Endothelial cell of umbilical vein (primary cell): ENCODE data around the gene CDKL5. TPM values are rescaled to one million over a fixed set of nuclear protein-coding genes. Genes with fewer than 3 reads are reported as not detected.

Experiments used
- BruUV-seq: library from RNA; stranded (reverse); fragments of 400-500 nt; replicated peaks from 2 replicates; lab custom pipeline; 2021; lab: Mats Ljungman, UMichigan
- CTCF ChIA-PET: fragments of 300-600, 350-600 bp; sonication (Branson Sonifier 250); formaldehyde crosslinking; loops from one replicate; lab custom pipeline; 2021; ENCODE audit warnings: antibody characterized with exemption, inconsistent platforms; lab: Charles Lee
- POLR2A ChIA-PET: fragments of 300-600, 350-600 bp; sonication (Branson Sonifier 250); formaldehyde crosslinking; loops from one replicate; lab custom pipeline; 2021; ENCODE audit warnings: antibody characterized with exemption, inconsistent platforms; lab: Charles Lee
- DNase-seq: peaks from one replicate; pipeline ENCODE4 v3.0.0-alpha.2; 2011; ENCODE audit warnings: low read depth, low spot score
- FAIRE-seq: peaks from 2 replicates; lab custom pipeline; 2011; peaks lifted over from hg19 to GRCh38; lab: Jason Lieb, UNC
- H2AFZ ChIP-seq: 2 replicates; pipeline ENCODE4 v1.6.0; 2012; ENCODE audit warnings: low read depth, low read length, control low read depth, inconsistent platforms
- H3K27ac ChIP-seq: 2 replicates; pipeline ENCODE4 v1.5.1; 2011; ENCODE audit warnings: low read depth, mild to moderate bottlenecking, control low read depth, low read length, moderate library complexity; ENCODE audit not compliant: insufficient read depth
- H3K27me3 ChIP-seq, 2 experiments: 2 replicates each; pipeline versions ENCODE4 v1.6.0 to v1.6.1; 2011; ENCODE audit warnings: low read length in 2 of 2, mixed read lengths in 1 of 2; ENCODE audit not compliant: control insufficient read depth in 2 of 2, insufficient read depth in 2 of 2
- H3K36me3 ChIP-seq, 2 experiments: 2 replicates in 1 of 2; 3 replicates in 1 of 2; pipeline ENCODE4 v1.5.1; 2011; ENCODE audit warnings: low read length in 2 of 2, mild to moderate bottlenecking in 1 of 2, moderate library complexity in 1 of 2; ENCODE audit not compliant: control insufficient read depth in 2 of 2, insufficient read depth in 2 of 2; ENCODE audit errors: extremely low read depth in 1 of 2
- H3K4me1 ChIP-seq: 3 replicates; pipeline ENCODE4 v1.5.1; 2011; ENCODE audit warnings: mild to moderate bottlenecking, low read length; ENCODE audit not compliant: control insufficient read depth, insufficient read depth; ENCODE audit errors: extremely low read depth
- H3K4me2 ChIP-seq: 2 replicates; pipeline ENCODE4 v1.6.1; 2011; ENCODE audit warnings: low read length, control low read depth, mixed read lengths; ENCODE audit not compliant: insufficient read depth
- H3K4me3 ChIP-seq, 3 experiments: fragments of 200-600 bp in 1 of 3; sonication (generic), shearing (Covaris generic) in 1 of 3; replicated peaks in 1 of 3; 2 replicates each; pipeline ENCODE4 v1.5.1; 2011 to 2016; ENCODE audit warnings: control low read depth in 3 of 3, low read length in 3 of 3, mild to moderate bottlenecking in 2 of 3, inconsistent platforms in 1 of 3, low read depth in 1 of 3, moderate library complexity in 1 of 3; ENCODE audit not compliant: insufficient read depth in 1 of 3
- H3K79me2 ChIP-seq: 2 replicates; pipeline ENCODE4 v1.6.0; 2012; ENCODE audit warnings: low read length, inconsistent platforms; ENCODE audit not compliant: control insufficient read depth, insufficient read depth
- H3K9ac ChIP-seq: replicated peaks from 2 replicates; pipeline ENCODE3; 2011; ENCODE audit warnings: low read length, control low read depth; ENCODE audit not compliant: insufficient read depth; ENCODE audit errors: extremely low read depth
- H3K9me1 ChIP-seq: replicated peaks from 3 replicates; pipeline ENCODE4 v1.6.0; 2011; ENCODE audit warnings: mild to moderate bottlenecking, low read length; ENCODE audit not compliant: control insufficient read depth, insufficient read depth; ENCODE audit errors: extremely low read depth
- H3K9me3 ChIP-seq: replicated peaks from 2 replicates; pipeline ENCODE4 v1.5.1; 2012; ENCODE audit warnings: low read length, inconsistent platforms; ENCODE audit not compliant: control insufficient read depth, insufficient read depth
- H4K20me1 ChIP-seq: replicated peaks from 2 replicates; pipeline ENCODE3; 2011; ENCODE audit warnings: mild to moderate bottlenecking, low read length; ENCODE audit not compliant: control insufficient read depth, insufficient read depth; ENCODE audit errors: extremely low read depth
- EZH2 ChIP-seq: IDR thresholded peaks from 2 replicates; pipeline ENCODE4 v1.6.1; 2012; ENCODE audit warnings: borderline replicate concordance, low read depth, mild to moderate bottlenecking, moderate library complexity, low read length, inconsistent platforms; ENCODE audit not compliant: severe bottlenecking
- FOS ChIP-seq: IDR thresholded peaks from 2 replicates; pipeline ENCODE4 v1.6.1; 2011; ENCODE audit warnings: mild to moderate bottlenecking, low read length, moderate library complexity, borderline replicate concordance; ENCODE audit not compliant: insufficient read depth
- GATA2 ChIP-seq: IDR thresholded peaks from 2 replicates; pipeline ENCODE4 v1.7.0; 2011; ENCODE audit warnings: low read depth, mild to moderate bottlenecking, moderate library complexity, mixed read lengths, low read length; ENCODE audit not compliant: insufficient read length, insufficient read depth
- JUN ChIP-seq: IDR thresholded peaks from 2 replicates; pipeline ENCODE4 v1.6.1; 2011; ENCODE audit warnings: borderline replicate concordance, low read depth; ENCODE audit not compliant: insufficient read length, insufficient read depth
- MYC ChIP-seq: IDR thresholded peaks from one replicate; pipeline ENCODE4 v1.6.1; 2011; ENCODE audit warnings: mild to moderate bottlenecking, low read depth, low read length
- POLR2A ChIP-seq: IDR thresholded peaks from 2 replicates; pipeline ENCODE4 v1.6.1; 2012; ENCODE audit warnings: low read depth, mild to moderate bottlenecking, control low read depth, low read length
- POLR2AphosphoS5 ChIP-seq: IDR thresholded peaks from 2 replicates; pipeline ENCODE4 v1.6.1; 2012; ENCODE audit warnings: low read depth, mild to moderate bottlenecking, control low read depth, low read length, moderate library complexity; ENCODE audit not compliant: insufficient read depth
- dilution Hi-C: fragments of 300-500 bp; cut with MboI; formaldehyde crosslinking; loops from one replicate; pipeline ENCODE4 v1.15.0; 2019; ENCODE audit warnings: low sequenced_read_pairs; ENCODE audit not compliant: extremely low pct_ligation_motif_present
- intact Hi-C: fragments of 100-400 bp; cut with micrococcal nuclease; formaldehyde crosslinking; loops from one replicate; pipeline ENCODE4 v1.10.0; 2022
- polyA plus RNA-seq, 4 experiments: library from polyadenylated mRNA; depleted of rRNA in 3 of 4; stranded (reverse) in 3 of 4; unstranded in 1 of 4; fragments of >200 nt; gene quantifications; 2 replicates each; pipeline versions ENCODE4 v1.2.1 to v1.2.3, GENCODE V29; 2011 to 2012; ENCODE audit warnings: missing spikeins in 1 of 4
- total RNA-seq: library from RNA; stranded (reverse); gene quantifications from 2 replicates; pipeline ENCODE4 v1.2.3, GENCODE V29; 2021
- TF ChIP-seq, protein P1 (sequence below): IDR thresholded peaks from 2 replicates; pipeline ENCODE4 v1.6.1; 2011; ENCODE audit not compliant: insufficient read depth, insufficient read length
- TF ChIP-seq, protein P2 (sequence below), 2 donors: IDR thresholded peaks; 1 replicate in 1 of 2; 2 replicates in 1 of 2; pipeline ENCODE4 v1.5.1; 2011; ENCODE audit warnings: low read length in 2 of 2, mild to moderate bottlenecking in 2 of 2, moderate library complexity in 2 of 2, control low read depth in 1 of 2, inconsistent platforms in 1 of 2, low read depth in 1 of 2; ENCODE audit not compliant: insufficient read depth in 1 of 2; ENCODE audit errors: extremely low read depth in 1 of 2

Gene CDKL5
- total and polyA plus RNA-seq, 2 donors (not counting 3 experiments of a cell fraction or from before 2014, with no cell fraction given): 1.5 to 4.3 TPM

DNA sequence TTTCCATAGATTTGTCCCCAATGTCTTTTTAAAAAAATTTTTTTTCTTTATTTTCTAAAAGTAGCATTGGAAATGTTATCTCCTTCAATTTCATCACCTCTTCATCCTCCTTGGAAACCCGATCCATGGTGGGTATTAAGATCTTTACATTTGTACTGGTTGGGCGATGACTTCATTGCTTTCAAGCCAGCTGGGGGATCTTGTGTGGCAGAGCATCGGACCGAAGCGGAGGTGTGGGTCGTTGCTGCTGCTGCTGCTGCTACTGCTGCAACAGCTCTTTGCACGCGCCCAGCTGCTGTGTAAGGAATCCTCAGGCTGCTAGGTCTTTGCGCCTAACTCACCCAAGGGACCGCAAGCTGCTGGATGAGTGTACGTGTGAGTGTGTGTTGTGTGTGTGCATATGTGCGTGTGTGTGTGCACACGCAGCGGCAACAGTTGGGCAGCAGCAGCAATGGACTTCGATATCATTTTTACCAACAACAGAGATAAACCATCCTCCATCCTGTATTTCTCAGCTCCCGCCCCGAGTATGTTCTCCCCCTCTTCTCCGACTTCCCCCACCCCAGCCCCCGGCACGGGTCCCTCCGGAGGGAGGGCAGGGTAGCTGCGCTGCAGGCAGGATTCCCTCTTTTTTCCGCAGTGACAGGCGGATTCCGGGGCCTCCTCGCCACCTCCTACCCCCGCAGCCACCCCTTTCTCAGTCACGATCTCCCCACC, 768 bp upstream of the CDKL5 start:
- Histone ChIP-seq H3K4me1 (no peaks in the 10 kb centered on the region), H3K9me1 (no peaks in the 10 kb centered on the region), H4K20me1 (no peaks in the 10 kb centered on the region), H3K4me3 (peak overlapping the region; percentile 54 to 79 (median 55)), H3K27me3 (peaks cover 2 to 4% of the 10 kb centered on the region in 2 experiments), H3K36me3 (no peaks in the 10 kb centered on the region), H3K79me2 (no peaks in the 10 kb centered on the region), H3K4me2 (peak overlapping the region; percentile 66), H3K9ac (peak overlapping the region; percentile 19), H2AFZ (peak overlapping the region; percentile 66), H3K27ac (no peak overlapping the region), H3K9me3 (no peaks in the 10 kb centered on the region)
- intact Hi-C loops (loop anchor here (1.0 to 10.0 kb wide), 3 partner anchors 160 to 560 kb away; partner anchors contain the start of gene PHKA2), dilution Hi-C loops (loop anchor here (25.0 kb wide), 1 partner anchor 913 kb away; the partner anchor contains the start of gene PDHA1)
- no peak for FAIRE-seq
- ChIA-PET POLR2A (no interaction called here), CTCF (interaction anchor here (0.8 to 1.5 kb wide), 5 partner anchors 9 to 909 kb away, joined by 3 to 7 read pairs (median 3); no protein-coding TSS in a partner anchor)
- peak; percentile 41 for DNase-seq
- TF ChIP-seq MYC (no peak), EZH2 (no peak), FOS (no peak), POLR2A (no peak), GATA2 (no peak), JUN (no peak), POLR2AphosphoS5 (no peak)
- TF ChIP-seq, protein P1, sequence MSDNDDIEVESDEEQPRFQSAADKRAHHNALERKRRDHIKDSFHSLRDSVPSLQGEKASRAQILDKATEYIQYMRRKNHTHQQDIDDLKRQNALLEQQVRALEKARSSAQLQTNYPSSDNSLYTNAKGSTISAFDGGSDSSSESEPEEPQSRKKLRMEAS: no peak
- TF ChIP-seq, protein P2, sequence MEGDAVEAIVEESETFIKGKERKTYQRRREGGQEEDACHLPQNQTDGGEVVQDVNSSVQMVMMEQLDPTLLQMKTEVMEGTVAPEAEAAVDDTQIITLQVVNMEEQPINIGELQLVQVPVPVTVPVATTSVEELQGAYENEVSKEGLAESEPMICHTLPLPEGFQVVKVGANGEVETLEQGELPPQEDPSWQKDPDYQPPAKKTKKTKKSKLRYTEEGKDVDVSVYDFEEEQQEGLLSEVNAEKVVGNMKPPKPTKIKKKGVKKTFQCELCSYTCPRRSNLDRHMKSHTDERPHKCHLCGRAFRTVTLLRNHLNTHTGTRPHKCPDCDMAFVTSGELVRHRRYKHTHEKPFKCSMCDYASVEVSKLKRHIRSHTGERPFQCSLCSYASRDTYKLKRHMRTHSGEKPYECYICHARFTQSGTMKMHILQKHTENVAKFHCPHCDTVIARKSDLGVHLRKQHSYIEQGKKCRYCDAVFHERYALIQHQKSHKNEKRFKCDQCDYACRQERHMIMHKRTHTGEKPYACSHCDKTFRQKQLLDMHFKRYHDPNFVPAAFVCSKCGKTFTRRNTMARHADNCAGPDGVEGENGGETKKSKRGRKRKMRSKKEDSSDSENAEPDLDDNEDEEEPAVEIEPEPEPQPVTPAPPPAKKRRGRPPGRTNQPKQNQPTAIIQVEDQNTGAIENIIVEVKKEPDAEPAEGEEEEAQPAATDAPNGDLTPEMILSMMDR (IDR thresholded peaks at IDR 0.05; ENCODE audit: extremely low read depth in 1 of 2, insufficient read depth in 1 of 2, low read depth in 1 of 2, low read length in 2 of 2): no peak
- no TSS peak for BruUV-seq
